Activated CD4-positive, alpha-beta T cell treated with anti-CD3 and anti-CD28 coated beads for 36 hours (primary cell): ENCODE data around the gene VPS13D. TPM values are rescaled to one million over a fixed set of nuclear protein-coding genes. Genes with fewer than 3 reads are reported as not detected.

Experiments
- ATAC-seq: fragments of 200-7000 bp; cut with Tn5 transposase; one replicate; pipeline ENCODE4 v1.10.0; 2021; ENCODE audit warnings: mild to moderate bottlenecking, moderate library complexity
- CTCF ChIA-PET: fragments of 350-600 bp; sonication (Branson Sonifier 250); formaldehyde crosslinking; loops from one replicate; lab custom pipeline; 2021; ENCODE audit warnings: antibody characterized with exemption; lab: Charles Lee
- POLR2A ChIA-PET: fragments of 350-600 bp; sonication (Branson Sonifier 250); formaldehyde crosslinking; loops from one replicate; lab custom pipeline; 2021; ENCODE audit warnings: antibody characterized with exemption, inconsistent platforms; lab: Charles Lee
- DNase-seq: peaks from one replicate; pipeline ENCODE4 v3.0.0-alpha.2; 2020
- H3K27ac Mint-ChIP-seq: one replicate; pipeline ENCODE4 v1.8.0; 2021; ENCODE audit warnings: mixed read lengths
- H3K27me3 Mint-ChIP-seq: one replicate; pipeline ENCODE4 v1.8.0; 2021; ENCODE audit warnings: mixed read lengths
- H3K36me3 Mint-ChIP-seq: one replicate; pipeline ENCODE4 v1.8.0; 2021; ENCODE audit warnings: low read depth, mixed read lengths
- H3K4me1 Mint-ChIP-seq: one replicate; pipeline ENCODE4 v1.8.0; 2021; ENCODE audit warnings: mixed read lengths
- H3K4me3 Mint-ChIP-seq: one replicate; pipeline ENCODE4 v1.8.0; 2021; ENCODE audit warnings: mild to moderate bottlenecking, moderate library complexity, mixed read lengths
- H3K9me3 Mint-ChIP-seq: one replicate; pipeline ENCODE4 v1.8.0; 2021; ENCODE audit warnings: low read depth, mixed read lengths
- intact Hi-C, 2 experiments: fragments of 100-400 bp; cut with DNase I in 1 of 2; cut with micrococcal nuclease in 1 of 2; formaldehyde crosslinking; loops; one replicate each; pipeline versions ENCODE4 v1.14.2 to v1.15.1; 2022 to 2024; cut with DNase I, micrococcal nuclease
- total RNA-seq, 2 experiments: library from RNA; stranded (reverse); gene quantifications; one replicate each; pipeline ENCODE4 v1.2.3, GENCODE V29; 2021

Gene VPS13D
- total RNA-seq, 2 experiments from 2014 or later = 20.6 to 22.9 TPM

GRCh38 chr1:12230549-12231275, 882 bp downstream of the VPS13D start:
- no peaks in the 10 kb centered on the region for H3K9me3 Mint-ChIP-seq
- peaks cover 23% of the 10 kb centered on the region for H3K4me1 Mint-ChIP-seq
- ChIA-PET POLR2A (interaction anchor here (1.0 kb wide), 1 partner anchor 69 kb away, joined by 3 read pairs; no protein-coding TSS in a partner anchor), CTCF (interaction anchor here (0.6 to 5.7 kb wide), 2 partner anchors 97 to 106 kb away, joined by 3 to 32 read pairs; no protein-coding TSS in a partner anchor)
- H3K27ac Mint-ChIP-seq = peak overlapping the region; percentile 47
- H3K4me3 Mint-ChIP-seq = peak overlapping the region; percentile 83
- ATAC-seq = peak; percentile 10
- peaks cover 11% of the 10 kb centered on the region for H3K36me3 Mint-ChIP-seq
- intact Hi-C loops = loop anchor here (1.0 to 5.0 kb wide), 5 partner anchors 52 to 389 kb away; partner anchors contain the start of genes DHRS3 (in 1 of the 2) and PLOD1 (in 1 of the 2)
- DNase-seq = peak; percentile 34
- H3K27me3 Mint-ChIP-seq = no peaks in the 10 kb centered on the region

GRCh38 chr1:12231276-12231595, 1.4 kb downstream of the VPS13D start:
- H3K36me3 Mint-ChIP-seq = peaks cover 15% of the 10 kb centered on the region
- H3K27ac Mint-ChIP-seq = peak overlapping the region; percentile 63
- H3K4me3 Mint-ChIP-seq = peak overlapping the region; percentile 83
- peaks cover 25% of the 10 kb centered on the region for H3K4me1 Mint-ChIP-seq
- ChIA-PET POLR2A (interaction anchor here (1.0 kb wide), 1 partner anchor 70 kb away, joined by 3 read pairs; no protein-coding TSS in a partner anchor), CTCF (interaction anchor here (0.6 to 5.7 kb wide), 2 partner anchors 98 to 107 kb away, joined by 3 to 32 read pairs; no protein-coding TSS in a partner anchor)
- intact Hi-C loops = loop anchor here (5.0 kb wide), 2 partner anchors 299 to 386 kb away; partner anchors contain the start of genes DHRS3 (in 1 of the 2) and PLOD1 (in 1 of the 2)
- no peak for ATAC-seq
- H3K9me3 Mint-ChIP-seq = no peaks in the 10 kb centered on the region
- DNase-seq = no peak
- H3K27me3 Mint-ChIP-seq = no peaks in the 10 kb centered on the region

GRCh38 chr1:12232221-12232620, 2.4 kb downstream of the VPS13D start:
- peaks cover 25% of the 10 kb centered on the region for H3K4me1 Mint-ChIP-seq
- no peaks in the 10 kb centered on the region for H3K9me3 Mint-ChIP-seq
- H3K27ac Mint-ChIP-seq = no peak overlapping the region
- intact Hi-C loops = loop anchor here (5.0 kb wide), 2 partner anchors 300 to 385 kb away; partner anchors contain the start of genes DHRS3 (in 1 of the 2) and PLOD1 (in 1 of the 2)
- ChIA-PET POLR2A (interaction anchor here (0.6 kb wide), 1 partner anchor 322 kb away, joined by 3 read pairs; no protein-coding TSS in a partner anchor), CTCF (interaction anchor here (5.7 kb wide), 1 partner anchor 108 kb away, joined by 32 read pairs; no protein-coding TSS in a partner anchor)
- DNase-seq (peak; percentile 49), ATAC-seq (no peak)
- peaks cover 23% of the 10 kb centered on the region for H3K36me3 Mint-ChIP-seq
- no peaks in the 10 kb centered on the region for H3K27me3 Mint-ChIP-seq
- peak overlapping the region; percentile 6 for H3K4me3 Mint-ChIP-seq

- peaks cover 17% of the 10 kb centered on the region for H3K36me3 Mint-ChIP-seq
- no peaks in the 10 kb centered on the region for H3K27me3 Mint-ChIP-seq
- H3K4me3 Mint-ChIP-seq = no peak overlapping the region
- no peaks in the 10 kb centered on the region for H3K9me3 Mint-ChIP-seq
- ChIA-PET CTCF (interaction anchor here (0.7 to 1.9 kb wide), 5 partner anchors 10 to 130 kb away, joined by 3 to 7 read pairs (median 4); no protein-coding TSS in a partner anchor), POLR2A (no interaction called here)
- H3K27ac Mint-ChIP-seq = no peak overlapping the region
- DNase-seq (peak; percentile 29), ATAC-seq (no peak)
- H3K4me1 Mint-ChIP-seq = no peaks in the 10 kb centered on the region
- intact Hi-C loops = loop anchor here (1.0 kb wide), 2 partner anchors 119 to 126 kb away; no protein-coding TSS in a partner anchor
These were observed 14.2 kb downstream of the VPS13D start for GRCh38 chr1:12244078-12244477.

- Mint-ChIP-seq H3K4me3 (no peak overlapping the region), H3K27me3 (no peaks in the 10 kb centered on the region), H3K9me3 (no peaks in the 10 kb centered on the region), H3K4me1 (no peaks in the 10 kb centered on the region), H3K27ac (no peak overlapping the region), H3K36me3 (peaks cover 17% of the 10 kb centered on the region)
- ChIA-PET POLR2A (no interaction called here), CTCF (interaction anchor here (0.6 to 1.9 kb wide), 6 partner anchors 10 to 335 kb away, joined by 3 to 7 read pairs (median 4); no protein-coding TSS in a partner anchor)
- DNase-seq (no peak), ATAC-seq (no peak)
- intact Hi-C loops = loop anchor here (1.0 kb wide), 2 partner anchors 119 to 126 kb away; no protein-coding TSS in a partner anchor
These were observed 14.8 kb downstream of the VPS13D start for GRCh38 chr1:12244585-12244984.

- no peaks in the 10 kb centered on the region for H3K4me1 Mint-ChIP-seq
- H3K36me3 Mint-ChIP-seq = peaks cover 17% of the 10 kb centered on the region
- DNase-seq = no peak
- H3K4me3 Mint-ChIP-seq = no peak overlapping the region
- no peaks in the 10 kb centered on the region for H3K27me3 Mint-ChIP-seq
- ChIA-PET POLR2A (no interaction called here), CTCF (interaction anchor here (0.6 to 1.6 kb wide), 5 partner anchors 11 to 335 kb away, joined by 3 to 9 read pairs (median 4); no protein-coding TSS in a partner anchor)
- no peak overlapping the region for H3K27ac Mint-ChIP-seq
- ATAC-seq = no peak
- intact Hi-C loops = no loop called here
- H3K9me3 Mint-ChIP-seq = no peaks in the 10 kb centered on the region
These were observed 15.3 kb downstream of the VPS13D start for GRCh38 chr1:12245116-12245515.

GRCh38 chr1:12245733-12246132, 15.9 kb downstream of the VPS13D start:
- ATAC-seq = no peak
- ChIA-PET CTCF (interaction anchor here (1.4 to 1.6 kb wide), 2 partner anchors 121 to 126 kb away, joined by 4 to 9 read pairs; no protein-coding TSS in a partner anchor), POLR2A (no interaction called here)
- Mint-ChIP-seq H3K36me3 (peaks cover 21% of the 10 kb centered on the region), H3K4me3 (no peak overlapping the region), H3K27ac (no peak overlapping the region), H3K9me3 (no peaks in the 10 kb centered on the region), H3K27me3 (no peaks in the 10 kb centered on the region), H3K4me1 (no peaks in the 10 kb centered on the region)
- intact Hi-C loops = no loop called here
- DNase-seq = no peak

- CTCF ChIA-PET = interaction anchor here (0.7 to 1.6 kb wide), 2 partner anchors 127 to 369 kb away, joined by 3 to 4 read pairs; no protein-coding TSS in a partner anchor
These were observed 16.8 kb downstream of the VPS13D start for GRCh38 chr1:12246584-12246983.

GRCh38 chr1:12249181-12249580, 19.4 kb downstream of the VPS13D start:
- peaks cover 24% of the 10 kb centered on the region for H3K36me3 Mint-ChIP-seq
- H3K9me3 Mint-ChIP-seq = no peaks in the 10 kb centered on the region
- ChIA-PET POLR2A (no interaction called here), CTCF (no interaction called here)
- ATAC-seq = no peak
- intact Hi-C loops = no loop called here
- no peak overlapping the region for H3K4me3 Mint-ChIP-seq
- no peaks in the 10 kb centered on the region for H3K4me1 Mint-ChIP-seq
- DNase-seq = no peak
- no peak overlapping the region for H3K27ac Mint-ChIP-seq
- no peaks in the 10 kb centered on the region for H3K27me3 Mint-ChIP-seq

More at GRCh38 chr1:12246584-12246983, 16.8 kb downstream of the VPS13D start:
- POLR2A ChIA-PET = no interaction called here
- Mint-ChIP-seq H3K27me3 (no peaks in the 10 kb centered on the region), H3K27ac (no peak overlapping the region), H3K36me3 (peaks cover 17% of the 10 kb centered on the region), H3K4me3 (no peak overlapping the region), H3K4me1 (no peaks in the 10 kb centered on the region), H3K9me3 (no peaks in the 10 kb centered on the region)
- ATAC-seq = no peak
- DNase-seq = no peak
- intact Hi-C loops = no loop called here

GRCh38 chr1:12249748-12250147, 19.9 kb downstream of the VPS13D start:
- peaks cover 22% of the 10 kb centered on the region for H3K36me3 Mint-ChIP-seq
- no peak for ATAC-seq
- H3K4me1 Mint-ChIP-seq = no peaks in the 10 kb centered on the region
- no peaks in the 10 kb centered on the region for H3K27me3 Mint-ChIP-seq
- CTCF ChIA-PET = interaction anchor here (2.1 kb wide), 1 partner anchor 125 kb away, joined by 8 read pairs; no protein-coding TSS in a partner anchor
- no peaks in the 10 kb centered on the region for H3K9me3 Mint-ChIP-seq
- POLR2A ChIA-PET = no interaction called here
- intact Hi-C loops = no loop called here
- DNase-seq = no peak
- H3K27ac Mint-ChIP-seq = no peak overlapping the region
- no peak overlapping the region for H3K4me3 Mint-ChIP-seq

- POLR2A ChIA-PET = no interaction called here
- no peaks in the 10 kb centered on the region for H3K9me3 Mint-ChIP-seq
- ATAC-seq (no peak), DNase-seq (no peak)
- intact Hi-C loops = no loop called here
- H3K27ac Mint-ChIP-seq = no peak overlapping the region
- peaks cover 23% of the 10 kb centered on the region for H3K36me3 Mint-ChIP-seq
- H3K4me3 Mint-ChIP-seq = no peak overlapping the region
- CTCF ChIA-PET = interaction anchor here (1.1 to 2.1 kb wide), 2 partner anchors 13 to 127 kb away, joined by 3 to 8 read pairs; no protein-coding TSS in a partner anchor
- no peaks in the 10 kb centered on the region for H3K27me3 Mint-ChIP-seq
- H3K4me1 Mint-ChIP-seq = no peaks in the 10 kb centered on the region
These were observed 21.6 kb downstream of the VPS13D start for GRCh38 chr1:12251442-12251841.
